HG03342 (cell line): ENCODE results near the gene SEC24D.
"Not testable (repeated sequence)": the region's sequence is repeated elsewhere in the genome, so short reads cannot be mapped to it uniquely, and the experiment has no call there.

Experiments used
- ATAC-seq: cut with Tn5 transposase; IDR thresholded peaks from one replicate; pipeline ENCODE4 v1.9.1; 2021; ENCODE audit warnings: mild to moderate bottlenecking, moderate library complexity; ENCODE audit not compliant: unreplicated experiment

Gene SEC24D

DNA sequence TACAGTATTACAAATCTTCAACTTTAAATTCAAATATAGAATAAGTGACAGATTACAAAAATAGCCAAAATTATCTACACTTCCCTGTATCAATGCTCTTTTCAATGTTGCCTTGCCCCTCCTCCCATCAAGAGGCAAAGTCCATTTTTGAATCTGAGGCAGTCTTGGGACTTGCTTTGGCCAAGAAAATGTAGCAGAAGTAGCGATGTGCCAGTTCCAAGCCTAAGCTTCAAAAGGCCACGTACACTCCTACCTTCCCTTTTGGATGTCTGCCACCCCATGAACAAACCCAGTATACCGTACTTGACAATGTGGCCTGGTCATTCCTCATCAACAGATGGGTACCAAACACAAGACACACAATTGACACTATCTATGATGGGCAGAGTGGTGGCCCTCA, 24.1 kb downstream of the SEC24D start:
- no peak for ATAC-seq

DNA sequence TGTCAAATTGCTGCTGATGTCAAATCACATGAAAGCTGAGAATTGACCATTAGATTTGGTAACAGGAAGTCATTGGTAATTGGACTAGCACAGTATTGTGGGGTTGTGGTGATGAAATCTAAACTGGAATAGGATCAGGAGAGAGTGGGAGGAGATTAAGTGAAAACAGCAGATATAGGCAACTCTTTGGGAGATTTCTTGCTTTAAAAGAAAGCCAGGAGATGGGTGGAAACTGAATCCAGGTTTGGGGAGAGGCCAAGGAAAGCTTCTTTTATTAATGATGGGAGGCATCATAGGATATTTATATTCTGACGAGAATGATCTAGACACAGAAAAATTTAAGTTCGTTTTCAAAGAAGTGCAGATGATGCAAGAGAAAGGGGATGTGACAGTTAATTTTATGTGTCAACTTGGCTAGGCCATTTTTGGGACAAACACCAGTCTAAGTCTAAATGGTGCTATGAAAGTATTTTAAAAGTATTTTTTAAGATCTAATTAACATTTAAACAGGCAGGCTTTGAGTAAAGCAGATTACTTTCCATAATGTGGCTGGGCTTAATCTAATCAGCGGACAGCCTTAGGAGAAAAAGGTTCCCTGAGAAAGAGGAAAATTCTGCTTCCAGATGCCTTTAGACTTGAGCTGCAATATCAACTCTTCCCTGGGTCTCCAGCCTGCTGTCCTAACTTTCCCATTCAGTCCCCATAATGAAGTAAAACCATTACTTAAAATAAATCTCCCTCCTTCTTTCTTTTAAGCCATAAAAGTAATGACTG, 24.7 kb downstream of the SEC24D start:
- no peak for ATAC-seq

DNA sequence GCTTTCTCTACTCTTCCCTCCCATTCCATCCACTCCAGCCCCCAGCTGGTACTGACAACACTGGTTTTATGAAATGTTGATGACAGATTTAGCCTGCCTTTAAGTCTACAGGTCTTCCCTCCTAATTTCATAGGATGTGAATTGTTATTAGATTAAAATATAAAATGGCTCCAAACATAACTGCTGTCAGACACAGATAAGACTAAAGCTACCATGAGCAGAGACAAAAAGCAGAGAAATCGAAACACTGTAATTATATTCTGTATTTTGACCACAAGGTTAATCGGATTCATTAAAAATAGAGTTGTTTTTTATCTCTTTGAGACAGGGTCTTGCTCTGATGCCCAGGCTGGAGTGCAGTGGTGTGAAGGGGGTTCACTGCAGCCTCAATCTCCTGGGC, 28.3 kb downstream of the SEC24D start:
- ATAC-seq, result no peak

DNA sequence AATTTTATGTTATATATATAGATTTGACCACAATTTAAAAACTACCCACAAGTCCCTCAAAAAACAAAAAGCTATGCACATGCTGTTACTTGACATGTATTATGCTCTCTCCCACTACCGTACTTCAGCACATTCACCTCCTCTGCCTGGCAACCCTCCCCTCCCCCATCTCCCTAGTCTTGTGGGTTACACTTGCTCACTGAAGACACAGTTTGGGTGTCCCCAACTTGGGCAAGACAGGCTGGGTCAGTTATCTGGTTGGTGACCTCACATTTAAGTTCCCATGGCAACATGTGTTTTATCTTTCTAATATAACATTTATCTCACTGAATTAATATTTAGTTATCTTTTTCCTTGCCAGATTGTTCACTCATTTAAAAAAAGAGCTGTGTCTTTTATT, 32.7 kb downstream of the SEC24D start:
- no peak for ATAC-seq

DNA sequence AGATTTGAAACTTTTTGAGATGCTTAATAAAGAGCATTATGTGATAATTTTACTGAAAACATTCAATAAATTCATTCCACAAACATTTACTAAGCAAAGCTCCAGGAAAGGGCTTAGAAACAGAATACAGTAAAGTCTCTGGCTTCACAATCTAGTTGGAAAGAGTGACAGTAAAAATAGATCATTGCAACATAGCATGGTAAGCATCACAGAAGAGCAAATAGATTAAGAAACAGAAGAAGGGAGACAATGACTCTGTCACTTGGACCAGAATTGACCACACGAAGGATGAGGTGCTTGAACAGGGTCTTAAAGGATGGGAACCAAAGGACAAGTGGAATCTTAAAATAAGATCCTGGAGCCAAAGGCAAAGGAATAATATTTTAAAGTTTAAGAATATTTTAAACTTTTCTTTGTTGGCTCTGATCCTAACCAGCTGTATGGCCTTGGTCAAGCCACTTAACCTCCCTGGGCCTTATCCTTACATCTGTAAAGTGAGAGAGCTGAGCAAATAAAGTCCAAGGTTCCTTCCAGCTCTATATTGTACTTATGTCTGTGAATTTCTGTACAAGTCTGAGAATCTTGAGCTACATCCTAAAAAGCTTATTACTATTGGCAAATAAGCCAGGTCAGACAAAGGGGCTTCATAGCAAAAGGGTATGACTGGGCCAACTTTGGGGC, 33.9 kb downstream of the SEC24D start:
- ATAC-seq, result no peak

DNA sequence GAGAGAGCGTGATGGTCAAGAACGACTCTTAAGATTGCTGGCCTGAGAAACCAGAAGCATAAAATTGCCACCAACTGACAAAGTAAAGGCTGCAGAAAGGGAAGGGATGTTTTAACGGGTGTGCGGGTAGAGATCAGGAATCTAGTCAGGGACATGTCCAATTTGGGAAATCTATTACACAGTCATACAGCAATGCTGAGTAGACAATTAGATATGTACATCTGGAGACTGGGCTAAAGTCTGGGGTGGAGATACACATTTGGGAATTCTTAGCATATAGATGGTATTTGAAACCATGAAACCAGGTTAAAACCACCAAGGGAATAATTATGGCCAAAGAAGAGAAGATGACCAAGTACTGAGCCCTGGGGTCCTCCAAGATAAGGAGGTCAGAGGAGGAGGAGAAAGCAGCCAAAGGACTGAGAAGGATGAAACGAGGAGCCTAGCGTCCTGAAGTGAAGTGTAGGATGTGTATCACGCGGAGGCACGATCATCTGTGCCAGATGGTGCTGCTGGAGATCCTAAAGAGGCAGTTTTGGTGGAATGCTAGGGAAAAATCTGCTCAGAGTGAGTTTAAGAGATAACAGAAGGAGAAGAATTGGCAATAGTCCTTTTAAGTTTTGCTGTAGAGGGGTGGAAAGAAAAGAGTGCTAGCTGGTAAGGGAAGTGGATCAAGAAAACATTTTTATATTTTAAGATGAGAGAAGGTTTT, 36.5 kb downstream of the SEC24D start:
- ATAC-seq, result no peak

DNA sequence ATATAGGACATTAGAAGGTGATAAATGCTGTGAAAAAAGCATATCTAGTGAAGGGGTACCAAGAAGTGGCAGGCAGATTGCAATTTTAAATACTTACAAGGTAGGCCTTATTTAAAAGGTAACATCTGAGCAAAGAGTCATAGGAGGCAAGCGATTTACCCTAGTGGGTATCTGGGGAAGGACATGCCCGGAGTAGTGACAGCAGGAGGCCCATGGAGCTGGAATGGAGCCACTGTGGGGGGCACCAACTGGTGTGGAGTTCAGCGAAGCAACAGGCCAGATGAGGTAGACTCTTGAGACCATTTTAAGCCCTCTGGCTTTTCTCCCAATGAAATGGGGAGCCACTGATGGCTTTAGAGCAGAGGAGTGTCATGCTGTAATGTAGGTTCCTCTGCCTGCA, 37.3 kb downstream of the SEC24D start:
- no peak for ATAC-seq

DNA sequence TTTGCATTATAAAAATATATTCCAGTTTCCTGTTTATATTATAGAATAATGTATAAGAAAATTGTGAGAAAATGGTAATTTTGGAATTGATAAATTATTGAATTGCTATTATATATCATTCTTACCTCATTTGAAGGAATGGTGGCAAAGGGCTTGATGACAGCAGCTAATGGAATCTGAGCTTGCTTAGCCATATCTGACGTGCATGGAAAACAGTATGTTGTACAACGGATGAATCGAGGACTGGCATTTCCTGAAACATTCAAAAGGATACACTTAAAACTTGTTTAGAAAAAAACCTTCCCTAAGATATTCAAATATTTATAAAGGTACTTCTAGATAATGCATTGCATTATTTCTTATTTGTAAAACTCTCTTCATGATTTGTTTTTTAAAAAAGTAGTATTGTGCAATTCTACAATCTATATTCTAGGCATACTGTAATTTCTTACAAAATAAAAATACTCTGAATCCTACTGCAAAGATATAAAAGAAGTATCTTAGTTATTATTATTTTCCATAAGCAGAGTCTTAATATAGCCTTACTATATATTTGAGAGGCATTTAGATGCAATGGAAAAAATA, 38.3 kb downstream of the SEC24D start:
- no peak for ATAC-seq

DNA sequence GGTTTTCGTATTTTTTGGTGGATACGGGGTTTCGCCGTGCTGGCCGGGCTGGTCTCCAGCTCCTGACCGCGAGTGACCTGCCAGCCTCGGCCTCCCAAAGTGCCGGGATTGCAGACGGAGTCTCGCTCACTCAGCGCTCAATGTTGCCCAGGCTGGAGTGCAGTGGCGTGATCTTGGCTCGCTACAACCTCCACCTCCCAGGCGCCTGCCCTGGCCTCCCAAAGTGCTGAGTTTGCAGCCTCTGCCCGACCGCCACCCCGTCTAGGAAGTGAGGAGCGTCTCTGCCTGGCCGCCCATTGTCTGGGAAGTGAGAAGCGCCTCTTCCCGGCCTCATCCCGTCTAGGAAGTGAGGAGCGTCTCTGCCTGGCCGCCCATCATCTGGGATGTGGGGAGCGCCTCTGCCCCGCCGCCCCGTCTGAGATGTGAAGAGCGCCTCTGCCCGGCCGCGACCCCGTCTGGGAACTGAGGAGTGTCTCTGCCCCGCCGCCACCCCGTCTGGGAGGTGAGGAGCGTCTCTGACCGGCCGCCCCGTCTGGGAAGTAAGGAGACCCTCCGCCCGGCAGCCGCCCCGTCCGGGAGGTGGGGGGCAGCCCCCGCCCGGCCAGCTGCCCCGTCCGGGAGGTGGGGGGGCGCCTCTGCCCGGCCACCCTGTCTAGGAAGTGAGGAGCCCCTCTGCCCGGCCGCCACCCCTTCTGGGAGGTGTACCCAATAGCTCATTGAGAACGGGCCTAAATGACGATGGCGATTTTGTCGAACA, 44.1 kb downstream of the SEC24D start:
- not testable (repeated sequence) for ATAC-seq

DNA sequence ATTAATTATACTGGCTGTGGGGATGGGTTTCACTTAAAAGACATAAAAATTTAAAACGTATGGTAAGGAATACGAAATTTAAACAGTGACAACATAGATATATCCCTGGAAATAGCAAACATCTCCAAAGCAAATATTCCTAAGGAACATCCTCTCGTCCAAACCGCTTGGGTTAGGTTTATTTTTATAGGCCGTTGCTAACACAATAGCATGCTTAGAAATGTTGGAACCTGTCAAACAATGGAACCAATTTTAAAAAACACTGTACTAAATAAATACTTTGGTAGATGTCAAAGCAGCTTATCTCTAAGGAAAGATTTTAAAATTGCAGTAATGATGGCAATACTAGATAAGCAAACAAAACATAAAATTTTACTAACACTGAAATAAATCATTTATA, 45.4 kb downstream of the SEC24D start:
- no peak for ATAC-seq

DNA sequence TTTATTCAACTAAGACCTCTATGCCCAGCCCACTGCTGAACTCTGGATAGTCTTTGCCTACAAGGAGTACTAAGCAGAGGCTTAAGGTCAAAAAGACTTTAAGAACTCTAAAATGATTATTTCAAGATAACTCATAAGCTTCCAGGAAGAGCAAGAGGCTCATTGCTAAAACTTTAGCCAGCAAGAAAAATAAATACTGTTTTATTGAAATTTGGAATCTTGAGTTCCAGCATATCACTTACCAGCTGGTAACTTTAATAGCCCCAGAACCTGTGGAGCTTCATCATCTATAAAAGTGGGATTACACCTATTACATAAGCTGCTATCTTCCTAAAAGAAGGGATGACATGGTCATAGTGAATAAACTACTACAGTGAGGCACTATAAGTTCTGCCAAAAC, 47.0 kb downstream of the SEC24D start:
- no peak for ATAC-seq

DNA sequence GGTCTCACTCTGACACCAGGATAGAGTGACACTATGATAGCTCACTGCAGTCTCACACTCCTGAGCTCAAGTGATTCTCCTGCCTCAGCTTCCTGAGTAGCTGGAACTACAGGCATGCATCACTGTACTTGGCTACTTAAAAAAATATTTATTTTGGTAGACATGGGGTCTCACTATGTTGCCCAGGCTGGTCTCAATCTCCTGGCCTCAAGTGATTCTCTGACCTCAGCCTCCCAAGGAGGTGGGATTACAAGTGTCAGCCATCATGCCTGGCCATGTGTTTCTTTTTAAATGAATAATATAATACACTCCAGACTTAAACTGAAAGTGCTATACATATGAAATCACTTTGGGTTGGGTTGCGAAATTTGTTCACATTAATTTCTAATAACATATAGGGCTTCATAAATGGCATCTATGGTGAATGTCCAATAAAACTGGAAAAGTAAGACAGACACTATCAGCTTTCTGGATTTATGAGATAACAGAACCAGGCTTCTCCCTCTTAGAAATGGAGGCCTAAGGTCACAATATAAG, 48.0 kb downstream of the SEC24D start:
- ATAC-seq, result no peak

DNA sequence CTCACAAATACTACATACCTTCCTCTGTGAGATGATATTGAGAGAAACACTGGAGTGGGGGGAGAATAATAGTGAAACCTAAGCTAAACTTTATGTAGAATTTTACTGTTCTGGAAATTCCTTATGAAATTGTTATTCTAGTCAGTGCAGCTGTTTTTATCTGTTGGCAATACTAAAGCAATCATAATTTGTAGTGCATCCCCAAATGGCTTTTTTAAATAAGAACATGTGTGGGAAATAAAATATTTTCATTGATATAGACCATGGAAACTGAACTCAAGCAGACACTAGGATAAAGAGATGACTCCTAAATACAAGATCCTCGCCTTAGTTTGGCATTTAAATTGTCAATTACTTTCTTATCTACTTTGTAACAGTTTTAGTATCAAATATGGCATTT, 51.1 kb downstream of the SEC24D start:
- no peak for ATAC-seq

DNA sequence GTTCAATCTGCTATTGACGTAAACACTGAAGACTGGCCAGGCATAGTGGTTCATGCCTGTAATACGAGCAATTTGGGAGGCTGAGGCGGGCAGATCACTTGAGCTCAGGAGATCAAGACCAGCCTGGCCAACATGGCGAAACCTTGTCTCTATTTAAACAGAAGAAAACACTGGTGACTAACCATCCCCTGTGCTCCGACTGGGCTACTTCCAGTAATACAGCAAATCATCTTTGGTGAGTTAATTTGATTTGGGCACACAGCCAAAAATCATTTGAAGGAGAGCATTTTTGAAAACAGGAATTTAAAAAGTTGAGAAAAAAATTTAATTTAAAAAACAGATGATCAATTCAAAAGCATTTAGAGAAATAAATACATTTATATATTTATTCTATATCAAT, 52.0 kb downstream of the SEC24D start:
- no peak for ATAC-seq

DNA sequence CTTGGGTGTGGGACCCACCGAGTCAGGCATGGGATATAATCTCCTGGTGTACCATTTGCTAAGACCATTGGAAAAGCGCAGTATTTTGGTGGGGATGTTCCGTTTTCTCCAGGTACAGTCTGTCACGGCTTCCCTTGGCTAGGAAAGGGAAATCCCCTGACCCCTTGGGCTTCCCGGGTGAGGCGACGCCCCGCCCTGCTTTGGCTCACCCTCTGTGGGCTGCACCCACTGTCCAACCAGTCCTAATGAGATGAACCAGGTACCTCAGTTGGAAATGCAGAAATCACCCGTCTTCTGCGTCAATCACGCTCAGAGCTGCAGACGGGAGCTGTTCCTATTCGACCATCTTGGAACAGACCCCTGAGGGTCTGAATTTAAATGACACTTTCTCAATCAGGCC, 53.0 kb downstream of the SEC24D start:
- ATAC-seq, result not testable (repeated sequence)

DNA sequence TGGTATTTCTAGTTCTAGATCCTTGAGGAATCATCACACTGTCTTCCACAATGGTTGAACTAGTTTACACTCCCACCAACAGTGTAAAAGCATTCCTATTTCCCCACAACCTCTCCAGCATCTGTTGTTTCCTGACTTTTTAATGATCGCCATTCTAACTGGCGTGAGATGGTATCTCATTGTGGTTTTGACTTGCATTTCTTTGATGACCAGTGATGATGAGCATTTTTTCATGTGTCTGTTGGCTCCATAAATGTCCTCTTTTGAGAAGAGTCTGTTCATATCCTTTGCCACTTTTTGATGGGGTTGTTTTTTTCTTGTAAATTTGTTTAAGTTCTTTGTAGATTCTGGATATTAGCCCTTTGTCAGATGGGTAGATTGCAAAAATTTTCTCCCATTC, 58.3 kb downstream of the SEC24D start:
- not testable (repeated sequence) for ATAC-seq

DNA sequence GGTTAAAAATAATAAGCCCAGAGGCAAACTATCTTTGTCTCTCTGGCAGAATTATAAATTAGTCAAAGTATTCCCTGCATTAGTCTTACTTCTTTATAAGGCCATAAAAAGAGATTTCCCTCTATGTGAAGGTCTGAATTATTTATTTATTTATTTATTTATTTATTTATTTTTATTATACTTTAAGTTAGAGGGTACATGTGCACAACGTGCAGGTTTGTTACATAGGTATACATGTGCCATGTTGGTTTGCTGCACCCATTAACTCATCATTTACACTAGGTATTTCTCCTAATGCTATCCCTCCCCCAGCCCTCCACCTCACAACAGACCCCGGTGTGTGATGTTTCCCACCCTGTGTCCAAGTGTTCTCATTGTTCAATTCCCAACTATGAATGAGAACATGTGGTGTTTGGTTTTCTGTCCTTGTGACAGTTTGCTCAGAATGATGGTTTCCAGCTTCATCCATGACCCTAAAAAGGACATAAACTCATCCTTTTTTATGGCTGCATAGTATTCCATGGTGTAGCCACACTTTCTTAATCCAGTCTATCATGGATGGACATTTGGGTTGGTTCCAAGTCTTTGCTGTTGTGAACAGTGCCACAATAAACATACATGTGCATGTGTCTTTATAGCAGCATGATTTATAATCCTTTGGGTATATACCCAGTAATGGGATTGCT, 58.8 kb downstream of the SEC24D start:
- ATAC-seq, result not testable (repeated sequence)

DNA sequence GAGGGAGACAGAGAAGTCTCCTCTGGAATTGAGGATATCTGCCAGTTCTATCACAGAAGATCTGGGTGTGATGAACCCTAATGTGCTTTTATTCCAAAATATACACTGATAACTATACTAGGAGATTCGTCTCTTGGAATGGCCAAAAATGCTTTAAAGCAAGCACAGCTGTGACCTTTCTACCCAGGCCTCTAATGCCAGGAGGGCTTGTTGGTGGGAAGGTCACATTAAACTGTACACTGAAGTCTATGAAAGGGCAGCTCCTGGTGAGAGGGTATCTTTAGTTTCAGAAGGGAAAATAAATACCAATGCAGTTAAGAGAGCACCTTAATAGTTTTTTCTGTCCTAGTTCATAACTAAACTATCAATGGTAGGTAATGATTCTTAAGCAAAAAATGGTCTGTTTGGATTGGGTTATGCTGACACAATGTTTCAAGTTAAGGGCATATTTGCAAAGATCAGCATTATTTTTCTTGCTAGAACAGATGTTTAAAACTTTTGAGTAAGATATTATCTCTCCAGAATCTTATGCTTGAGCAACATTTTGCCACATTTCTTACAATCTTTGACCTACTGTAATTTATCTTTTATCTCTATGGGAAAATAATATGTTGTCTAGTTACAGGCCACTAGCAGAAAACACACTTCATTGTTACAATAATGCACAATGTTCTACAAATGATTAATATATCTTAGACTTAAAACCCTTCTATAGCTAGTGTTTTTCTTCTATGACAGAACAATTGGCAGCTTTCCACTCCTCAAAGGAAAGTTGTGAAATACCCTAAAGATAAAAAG, 59.6 kb downstream of the SEC24D start:
- no peak for ATAC-seq

DNA sequence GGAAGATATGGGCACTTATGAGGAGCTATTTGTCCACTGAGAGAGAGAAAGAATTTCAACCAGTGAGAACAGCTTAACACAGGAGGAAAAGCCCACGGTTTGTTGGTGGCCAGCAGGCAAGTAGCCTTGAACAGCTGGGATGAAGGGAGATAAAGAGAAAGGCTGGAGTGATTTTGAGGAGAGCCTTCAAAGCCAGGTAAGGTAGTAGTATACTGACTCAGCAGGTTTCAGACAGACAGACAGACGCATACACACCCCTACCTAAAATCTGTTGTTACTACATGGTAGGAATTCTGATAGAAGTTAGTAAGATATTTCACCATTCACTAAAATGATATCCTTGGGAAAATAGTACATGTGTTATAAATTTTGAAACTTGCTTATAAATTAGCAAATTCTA, 60.5 kb downstream of the SEC24D start:
- no peak for ATAC-seq
